Rectal smooth muscle tissue (tissue), 1 donor: Measurements from ENCODE around the gene TNNI3K.

Experiments
- H3K27ac ChIP-seq: one replicate; pipeline ENCODE4 v1.7.0; 2013; ENCODE audit warnings: low read depth, low read length, inconsistent platforms
- H3K27me3 ChIP-seq: one replicate; pipeline ENCODE4 v1.7.0; 2013; ENCODE audit warnings: low read length; ENCODE audit not compliant: control insufficient read depth, insufficient read depth
- H3K36me3 ChIP-seq: one replicate; pipeline ENCODE4 v1.7.0; 2013; ENCODE audit warnings: low read length; ENCODE audit not compliant: control insufficient read depth, insufficient read depth
- H3K4me1 ChIP-seq: one replicate; pipeline ENCODE4 v1.7.0; 2013; ENCODE audit warnings: low read length; ENCODE audit not compliant: control insufficient read depth, insufficient read depth
- H3K4me3 ChIP-seq: one replicate; pipeline ENCODE4 v1.7.0; 2013; ENCODE audit warnings: low read length
- H3K9ac ChIP-seq: one replicate; pipeline ENCODE4 v1.7.0; 2013; ENCODE audit warnings: low read length

TNNI3K gene

DNA sequence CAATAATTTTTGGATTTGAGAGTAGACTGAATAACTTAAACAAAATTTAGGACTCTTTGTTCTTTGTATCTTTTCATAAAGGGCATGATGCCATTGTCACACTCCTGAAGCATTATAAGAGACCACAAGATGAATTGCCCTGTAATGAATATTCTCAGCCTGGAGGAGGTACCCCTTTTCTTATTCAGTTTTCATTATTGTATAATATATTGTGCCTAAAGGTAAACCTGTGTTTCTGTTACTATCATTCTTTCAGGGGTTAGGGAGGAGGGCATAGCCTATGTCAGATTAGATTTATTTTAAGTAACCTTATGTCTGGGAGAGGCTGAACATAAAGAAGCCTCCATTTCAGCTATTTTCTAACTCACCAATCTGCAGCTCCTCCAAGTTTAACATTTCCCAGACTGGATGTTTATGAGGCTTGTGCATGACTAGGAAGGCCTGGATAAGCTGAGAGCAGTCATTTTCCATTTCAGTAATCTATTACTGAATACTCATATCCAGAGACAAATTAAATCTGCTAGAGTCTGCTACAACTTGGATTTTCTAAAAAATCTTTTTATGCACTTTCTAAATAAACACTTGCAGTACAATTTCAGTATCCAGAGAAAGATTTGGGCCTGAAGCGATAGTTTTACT lies 132.1 kb downstream of the TNNI3K start:
- H3K27me3 ChIP-seq: no peaks in the 10 kb centered on the region
- H3K36me3 ChIP-seq: no peaks in the 10 kb centered on the region
- H3K9ac ChIP-seq: no peak overlapping the region
- H3K4me3 ChIP-seq: no peak overlapping the region
- no peaks in the 10 kb centered on the region for H3K4me1 ChIP-seq
- no peak overlapping the region for H3K27ac ChIP-seq

DNA sequence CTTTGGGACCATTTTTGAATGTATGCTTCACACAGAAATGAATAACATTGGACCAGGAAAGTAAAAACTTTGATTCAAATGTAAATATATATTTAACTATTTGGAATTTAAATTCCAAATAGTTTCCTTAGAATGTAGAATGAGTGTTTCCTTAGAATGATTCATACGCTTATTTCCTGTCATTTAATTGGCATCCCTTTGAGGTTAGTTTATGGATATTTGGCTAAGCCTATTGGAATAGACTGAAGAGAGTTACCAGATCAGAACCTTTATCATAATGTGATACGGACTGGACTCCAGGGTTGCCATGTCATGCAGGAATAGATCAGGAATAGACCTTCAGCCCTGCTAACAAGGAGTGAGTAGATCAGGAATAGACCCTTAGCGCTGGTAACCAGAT lies 133.1 kb downstream of the TNNI3K start:
- no peaks in the 10 kb centered on the region for H3K36me3 ChIP-seq
- H3K4me3 ChIP-seq: no peak overlapping the region
- no peak overlapping the region for H3K9ac ChIP-seq
- no peaks in the 10 kb centered on the region for H3K27me3 ChIP-seq
- no peak overlapping the region for H3K27ac ChIP-seq
- H3K4me1 ChIP-seq: no peaks in the 10 kb centered on the region

DNA sequence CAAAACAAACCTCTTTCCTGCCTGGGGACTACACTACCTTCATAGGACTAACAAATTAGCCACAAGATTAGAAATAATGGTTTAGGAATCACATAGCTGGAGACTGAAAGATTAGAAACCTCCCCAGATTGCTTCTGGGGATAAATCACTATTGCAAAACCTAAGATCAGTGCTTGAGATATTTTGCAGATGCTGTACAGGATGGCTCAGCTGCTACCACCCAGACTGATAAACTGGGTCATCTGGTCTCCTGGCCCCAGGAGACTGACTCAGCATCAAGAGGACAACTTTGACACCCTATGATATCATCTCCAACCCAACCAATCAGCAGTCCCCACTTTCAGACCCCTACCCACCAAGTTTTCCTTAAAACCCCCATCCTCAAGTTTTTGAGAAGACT lies 140.2 kb downstream of the TNNI3K start:
- Histone ChIP-seq H3K36me3 (no peaks in the 10 kb centered on the region), H3K27me3 (no peaks in the 10 kb centered on the region), H3K4me1 (no peaks in the 10 kb centered on the region), H3K9ac (no peak overlapping the region), H3K4me3 (no peak overlapping the region), H3K27ac (no peak overlapping the region)

DNA sequence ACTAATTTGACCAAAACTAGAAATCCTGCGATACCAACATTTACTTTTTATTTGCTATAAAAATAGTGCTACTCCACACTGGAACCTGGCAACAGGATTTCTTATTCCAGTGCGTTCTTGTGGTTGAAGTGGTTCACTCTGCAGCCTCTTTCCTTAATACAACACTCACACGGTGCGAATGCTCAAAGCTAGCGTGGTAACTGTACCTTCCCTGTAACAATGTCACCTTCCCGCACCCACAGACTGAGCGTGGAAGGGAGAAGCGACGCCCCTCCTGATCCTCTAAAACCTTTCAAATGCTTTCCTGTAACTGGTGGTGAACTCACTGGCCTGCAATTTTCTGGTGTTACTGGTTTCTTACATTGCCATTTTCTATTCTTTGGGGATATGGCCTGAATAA lies 145.1 kb downstream of the TNNI3K start:
- Histone ChIP-seq H3K36me3 (no peaks in the 10 kb centered on the region), H3K9ac (no peak overlapping the region), H3K27me3 (no peaks in the 10 kb centered on the region), H3K4me3 (no peak overlapping the region), H3K4me1 (no peaks in the 10 kb centered on the region), H3K27ac (no peak overlapping the region)

DNA sequence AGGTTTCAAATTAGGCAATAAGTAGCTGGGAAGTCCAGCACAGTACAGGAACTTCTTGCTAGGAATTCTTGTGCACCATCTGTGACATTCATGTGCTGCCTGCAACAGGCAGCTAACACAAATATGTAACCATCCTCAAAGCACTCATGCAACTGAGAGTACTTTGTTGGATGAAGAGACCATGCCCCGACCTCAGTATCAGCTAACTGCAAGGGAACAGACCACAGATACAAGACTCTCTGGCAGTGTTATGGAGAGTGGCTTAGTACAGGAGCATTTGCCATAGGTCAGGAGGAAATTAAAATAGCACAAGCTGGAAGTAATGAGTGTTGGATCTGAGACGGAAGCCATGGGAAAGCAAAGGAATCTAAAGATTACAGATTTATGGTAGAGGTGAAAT lies 153.7 kb downstream of the TNNI3K start:
- Histone ChIP-seq H3K27ac (no peak overlapping the region), H3K27me3 (no peaks in the 10 kb centered on the region), H3K4me1 (no peaks in the 10 kb centered on the region), H3K4me3 (no peak overlapping the region), H3K9ac (no peak overlapping the region), H3K36me3 (no peaks in the 10 kb centered on the region)

DNA sequence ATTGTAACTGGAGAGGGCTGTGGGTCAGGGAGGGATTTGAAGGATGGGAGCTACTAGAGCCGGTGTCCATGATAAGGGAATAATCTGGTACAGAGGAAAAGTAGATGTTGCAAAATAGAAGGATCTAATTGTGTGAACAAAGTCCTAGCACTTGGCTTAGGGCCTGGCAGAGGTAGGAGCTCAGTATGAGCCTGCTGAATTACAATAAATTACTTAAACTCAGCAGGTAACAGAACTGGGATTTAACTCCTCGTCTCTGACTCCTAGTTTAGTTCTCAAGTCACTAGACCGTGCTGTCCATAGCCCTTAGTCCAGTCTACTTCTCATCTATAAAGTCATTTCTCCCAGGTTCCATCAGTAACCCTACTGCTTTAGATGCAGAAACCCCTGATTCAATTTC lies 157.0 kb downstream of the TNNI3K start:
- H3K4me3 ChIP-seq: no peak overlapping the region
- no peaks in the 10 kb centered on the region for H3K27me3 ChIP-seq
- no peaks in the 10 kb centered on the region for H3K4me1 ChIP-seq
- no peaks in the 10 kb centered on the region for H3K36me3 ChIP-seq
- no peak overlapping the region for H3K9ac ChIP-seq
- no peak overlapping the region for H3K27ac ChIP-seq

DNA sequence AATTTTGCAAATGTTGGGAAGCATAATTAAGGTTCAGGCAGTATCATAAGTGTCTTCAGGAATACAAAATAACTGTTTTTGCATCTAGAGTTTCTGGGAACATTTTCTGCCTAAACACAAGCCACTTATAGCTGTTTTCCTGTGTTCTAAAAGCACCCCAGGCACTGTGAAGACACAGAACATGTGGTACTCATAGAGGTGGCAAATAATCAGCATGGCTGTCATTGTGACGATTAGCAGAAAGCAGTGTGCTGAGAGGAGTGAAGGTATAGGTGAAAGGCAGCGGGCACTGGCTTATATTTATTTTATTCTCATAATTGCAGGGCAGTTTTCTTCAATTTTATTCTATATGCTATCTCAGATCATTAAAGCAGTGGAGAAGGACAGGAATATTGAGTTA lies 157.7 kb downstream of the TNNI3K start:
- Histone ChIP-seq H3K36me3 (no peaks in the 10 kb centered on the region), H3K27me3 (no peaks in the 10 kb centered on the region), H3K27ac (no peak overlapping the region), H3K4me3 (no peak overlapping the region), H3K4me1 (no peaks in the 10 kb centered on the region), H3K9ac (no peak overlapping the region)

DNA sequence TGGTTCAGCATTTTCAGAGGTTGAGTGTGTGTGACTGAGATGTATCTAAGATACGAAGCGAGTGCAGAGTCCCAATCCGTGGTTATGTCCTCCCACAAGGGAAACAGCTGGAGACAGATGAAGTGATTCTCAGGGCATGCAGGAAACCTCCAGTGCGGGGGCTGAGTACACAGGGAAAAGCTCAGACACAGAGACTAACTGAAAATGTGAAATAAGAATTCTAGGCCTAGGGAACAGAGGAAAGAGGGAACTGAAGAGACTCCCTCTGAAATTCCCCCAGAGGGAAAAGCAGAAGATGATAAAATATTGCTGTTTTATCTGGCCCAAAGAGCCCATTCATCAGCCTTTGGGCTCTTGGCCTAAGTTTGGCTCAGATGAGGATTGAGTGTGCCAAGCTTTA lies 160.4 kb downstream of the TNNI3K start:
- no peak overlapping the region for H3K27ac ChIP-seq

DNA sequence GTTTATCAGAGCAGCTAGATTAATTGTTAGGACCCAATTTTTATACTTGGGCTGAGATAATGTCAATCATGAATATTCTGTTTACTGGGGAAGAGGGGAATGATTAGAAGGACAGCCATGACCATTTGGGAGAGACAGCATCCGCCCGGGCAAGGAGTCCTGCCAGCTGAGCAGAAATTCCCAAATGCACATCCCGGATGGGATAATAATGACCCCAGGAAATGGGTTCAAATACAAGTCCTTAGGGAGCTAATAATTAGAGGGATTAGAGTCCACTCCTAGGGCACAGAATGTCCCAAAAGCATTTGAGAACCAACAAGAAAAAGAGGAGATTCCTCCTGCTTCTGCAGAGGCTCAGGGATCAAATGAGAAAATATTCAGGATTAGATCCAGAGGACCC lies 161.3 kb downstream of the TNNI3K start:
- Histone ChIP-seq H3K27me3 (no peaks in the 10 kb centered on the region), H3K36me3 (no peaks in the 10 kb centered on the region), H3K4me3 (no peak overlapping the region), H3K4me1 (no peaks in the 10 kb centered on the region), H3K9ac (no peak overlapping the region), H3K27ac (no peak overlapping the region)

More for the DNA sequence above, 160.4 kb downstream of the TNNI3K start:
- no peak overlapping the region for H3K9ac ChIP-seq
- no peaks in the 10 kb centered on the region for H3K36me3 ChIP-seq
- no peaks in the 10 kb centered on the region for H3K4me1 ChIP-seq
- no peak overlapping the region for H3K4me3 ChIP-seq
- no peaks in the 10 kb centered on the region for H3K27me3 ChIP-seq

DNA sequence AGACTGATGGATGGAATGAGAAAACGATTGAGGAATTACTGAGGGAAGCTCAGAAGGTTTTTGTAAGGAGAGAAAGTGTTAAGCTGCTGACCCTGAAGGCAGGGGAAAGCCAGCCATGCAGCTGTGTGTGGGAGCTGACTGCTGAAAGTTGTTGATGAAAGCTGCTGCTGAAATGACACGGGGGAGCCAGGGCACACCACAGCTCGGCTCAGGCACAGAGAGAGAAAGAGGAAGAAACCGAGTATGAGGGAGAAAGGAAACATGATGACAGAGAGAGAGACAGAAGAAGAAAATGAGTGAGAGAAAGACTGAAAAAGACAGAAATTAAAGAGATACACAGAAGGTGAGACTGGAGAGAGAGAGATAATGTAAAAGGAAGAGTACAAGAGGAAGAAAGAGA lies 161.7 kb downstream of the TNNI3K start:
- H3K4me1 ChIP-seq: no peaks in the 10 kb centered on the region
- H3K4me3 ChIP-seq: no peak overlapping the region
- no peaks in the 10 kb centered on the region for H3K36me3 ChIP-seq
- no peak overlapping the region for H3K9ac ChIP-seq
- no peaks in the 10 kb centered on the region for H3K27me3 ChIP-seq
- H3K27ac ChIP-seq: no peak overlapping the region

DNA sequence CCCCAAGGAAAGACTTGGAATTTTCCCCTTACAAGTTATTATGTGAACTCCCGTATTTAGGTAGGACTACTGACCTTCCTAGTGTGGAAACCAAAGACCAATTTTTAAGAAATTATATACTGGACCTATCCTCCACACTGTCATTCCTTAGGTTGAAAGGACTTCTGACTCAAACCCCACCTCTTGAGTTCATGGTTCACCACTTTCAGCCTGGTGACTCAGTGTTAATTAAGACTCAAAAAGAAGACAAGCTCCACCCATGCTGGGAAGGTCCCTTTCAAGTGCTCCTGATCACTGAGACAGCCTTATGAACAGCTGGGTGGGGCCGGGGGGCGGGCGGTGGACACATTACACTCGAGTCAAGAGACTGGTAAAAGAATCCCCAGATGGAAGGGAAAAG lies 164.1 kb downstream of the TNNI3K start:
- no peaks in the 10 kb centered on the region for H3K4me1 ChIP-seq

DNA sequence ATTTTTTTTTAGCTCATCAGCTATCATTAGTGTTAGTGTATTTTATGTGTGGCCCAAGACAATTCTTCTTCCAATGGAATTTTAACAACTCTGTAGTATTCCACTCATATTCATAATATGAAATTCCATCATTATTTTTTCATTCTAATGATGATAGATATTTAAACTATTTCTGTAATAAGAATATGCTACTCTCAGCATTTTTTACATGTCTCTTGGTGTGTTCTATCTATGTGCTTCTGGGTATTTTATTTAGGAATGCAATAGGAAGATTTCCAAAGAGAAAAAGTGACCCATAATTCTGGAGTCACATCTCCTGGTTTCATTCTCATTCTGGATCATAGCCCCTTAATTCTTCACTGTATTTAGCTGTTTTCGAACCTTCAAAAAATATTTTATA lies 167.7 kb downstream of the TNNI3K start:
- H3K9ac ChIP-seq: no peak overlapping the region
- no peaks in the 10 kb centered on the region for H3K36me3 ChIP-seq
- no peak overlapping the region for H3K27ac ChIP-seq
- no peak overlapping the region for H3K4me3 ChIP-seq
- no peaks in the 10 kb centered on the region for H3K27me3 ChIP-seq
- H3K4me1 ChIP-seq: no peaks in the 10 kb centered on the region

More for the DNA sequence above, 164.1 kb downstream of the TNNI3K start:
- Histone ChIP-seq H3K27ac (no peak overlapping the region), H3K36me3 (no peaks in the 10 kb centered on the region), H3K4me3 (no peak overlapping the region), H3K27me3 (no peaks in the 10 kb centered on the region), H3K9ac (no peak overlapping the region)

DNA sequence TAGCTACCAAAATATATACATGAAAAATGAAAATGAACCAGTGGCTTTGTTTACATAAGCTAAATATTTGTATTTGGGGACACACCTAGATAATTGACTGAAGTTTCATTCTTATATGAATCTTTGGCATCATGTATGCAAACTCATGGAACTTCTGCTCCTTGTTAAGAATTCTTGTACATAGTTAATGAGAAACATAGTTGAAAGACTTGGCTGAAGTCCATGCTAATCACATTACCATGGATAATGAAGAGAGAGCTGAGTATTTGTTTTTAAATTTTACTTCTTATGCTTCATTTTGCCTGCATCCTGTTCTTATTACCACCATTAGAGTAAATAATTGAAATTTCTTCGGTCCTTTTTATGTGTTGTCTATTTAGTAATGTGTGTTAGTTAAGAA lies 168.4 kb downstream of the TNNI3K start:
- H3K27ac ChIP-seq: no peak overlapping the region
- no peak overlapping the region for H3K4me3 ChIP-seq
- no peaks in the 10 kb centered on the region for H3K27me3 ChIP-seq
- no peaks in the 10 kb centered on the region for H3K36me3 ChIP-seq
- no peak overlapping the region for H3K9ac ChIP-seq
- no peaks in the 10 kb centered on the region for H3K4me1 ChIP-seq
